HepG2 (cell line): ENCODE data around the gene TUBG1. TPM values are rescaled to one million over a fixed set of nuclear protein-coding genes. Genes with fewer than 3 reads are reported as not detected.

ENCODE experiments used
- ARHGAP35 ChIP-seq: sonication (generic); formaldehyde crosslinking; IDR thresholded peaks from 2 replicates; pipeline ENCODE4 v1.9.0; 2022; ENCODE audit warnings: mild to moderate bottlenecking, inconsistent platforms, moderate library complexity, missing genetic modification reagents, borderline replicate concordance
- CBX1 ChIP-seq: IDR thresholded peaks from one replicate; pipeline ENCODE4 v1.6.1; 2016; ENCODE audit warnings: antibody characterized with exemption, low read depth
- FOXA1 ChIP-seq, 2 experiments: fragments of 450-650 bp in 1 of 2; sonication (generic) in 1 of 2; formaldehyde crosslinking in 1 of 2; IDR thresholded peaks; 2 replicates each; pipeline versions ENCODE4 v1.4.0 to v1.6.1; 2016 to 2020; ENCODE audit warnings: missing genetic modification reagents in 1 of 2
- GMEB1 ChIP-seq: sonication (generic); formaldehyde crosslinking; IDR thresholded peaks from 2 replicates; pipeline ENCODE4 v1.5.1; 2020; ENCODE audit warnings: missing genetic modification reagents, mild to moderate bottlenecking, borderline replicate concordance
- HNRNPUL1 ChIP-seq: fragments of 200-400 bp; formaldehyde crosslinking; IDR thresholded peaks from 2 replicates; pipeline ENCODE4 v1.6.1; 2017; ENCODE audit warnings: low read depth, mild to moderate bottlenecking, low read length, moderate library complexity
- IRX3 ChIP-seq: sonication (generic); formaldehyde crosslinking; IDR thresholded peaks from 2 replicates; pipeline ENCODE4 v1.8.1; 2023; ENCODE audit warnings: mild to moderate bottlenecking, low read depth, missing genetic modification reagents, borderline replicate concordance
- JUNB ChIP-seq: sonication (generic); formaldehyde crosslinking; IDR thresholded peaks from 2 replicates; pipeline ENCODE4 v1.8.0; 2022; ENCODE audit warnings: missing genetic modification reagents, mild to moderate bottlenecking, borderline replicate concordance
- MLXIP ChIP-seq: sonication (generic); formaldehyde crosslinking; IDR thresholded peaks from 2 replicates; pipeline ENCODE4 v1.9.0; 2021; ENCODE audit warnings: missing genetic modification reagents, borderline replicate concordance
- POLR2AphosphoS2 ChIP-seq: IDR thresholded peaks from 2 replicates; pipeline ENCODE4 v1.6.1; 2011; ENCODE audit warnings: low read depth, low read length, improper control_type of control experiment
- REXO4 ChIP-seq: sonication (generic); formaldehyde crosslinking; IDR thresholded peaks from 2 replicates; pipeline ENCODE4 v1.8.0; 2022; ENCODE audit warnings: missing genetic modification reagents, mild to moderate bottlenecking, borderline replicate concordance
- RXRA ChIP-seq: sonication (generic); formaldehyde crosslinking; IDR thresholded peaks from 2 replicates; pipeline ENCODE4 v1.5.1; 2020; ENCODE audit warnings: missing genetic modification reagents
- SAP130 ChIP-seq: IDR thresholded peaks from 2 replicates; pipeline ENCODE4 v1.6.1; 2016; ENCODE audit warnings: low read depth
- ZBED4 ChIP-seq: sonication (generic); formaldehyde crosslinking; IDR thresholded peaks from 2 replicates; pipeline ENCODE4 v1.4.0; 2020; ENCODE audit warnings: missing genetic modification reagents, borderline replicate concordance
- ZNF207 ChIP-seq: fragments of 450-650 bp; IDR thresholded peaks from 2 replicates; pipeline ENCODE4 v1.6.1; 2016; ENCODE audit warnings: antibody characterized with exemption, borderline replicate concordance
- ZNF552 ChIP-seq: sonication (generic); formaldehyde crosslinking; IDR thresholded peaks from 2 replicates; pipeline ENCODE4 v1.9.0; 2022; ENCODE audit warnings: missing genetic modification reagents, mild to moderate bottlenecking, borderline replicate concordance
- ZNF580 ChIP-seq: IDR thresholded peaks from 2 replicates; pipeline ENCODE4 v1.6.1; 2016; ENCODE audit warnings: low read depth, borderline replicate concordance
- ZSCAN22 ChIP-seq: sonication (generic); formaldehyde crosslinking; IDR thresholded peaks from 2 replicates; pipeline ENCODE4 v1.4.0; 2020; ENCODE audit warnings: mild to moderate bottlenecking, missing genetic modification reagents
- polyA plus RNA-seq, 8 experiments: library from polyadenylated mRNA; depleted of rRNA in 3 of 8; stranded (reverse) in 7 of 8; unstranded in 1 of 8; fragments of >200 nt; fragmentation: Illumina TruSeq in 4 of 8; extraction: Trizol in 4 of 8; gene quantifications; 2 replicates each; pipeline versions ENCODE4 v1.2.1 to v1.2.3, GENCODE V29; 2011 to 2016; ENCODE audit warnings: low read depth in 4 of 8, missing spikeins in 1 of 8, mixed read lengths in 1 of 8; ENCODE audit not compliant: insufficient read depth in 1 of 8
- total RNA-seq, 5 experiments: library from RNA; depleted of rRNA; stranded (reverse); fragments of >200 nt; fragmentation: Illumina TruSeq; extraction: Trizol; gene quantifications; 2 replicates each; pipeline ENCODE4 v1.2.3, GENCODE V29; 2016; ENCODE audit warnings: low read depth in 1 of 5

Gene TUBG1
- total and polyA plus RNA-seq, 2 of the 13 experiments (the other 11 are each of a cell fraction or from before 2014, with no cell fraction given) = 74.1 to 137 TPM

GRCh38 chr17:42659079-42659931, 49.8 kb downstream of the TUBG1 start, which contains the start of gene TUBG2 (continued):
- peak; percentile 54 for TF ChIP-seq RXRA
- no peak for TF ChIP-seq POLR2AphosphoS2
- TF ChIP-seq ARHGAP35 = peak; percentile 77; the same call in 1 of the 2 replicates
- TF ChIP-seq IRX3 (CRISPR knock-in tag) = no peak
- TF ChIP-seq ZSCAN22 (CRISPR knock-in tag) = no peak
- 0 out of 2 replicates have a peak, but pooled peaks have one; percentile 77 for TF ChIP-seq ZBED4 (CRISPR knock-in tag)
- TF ChIP-seq ZNF580 (CRISPR knock-in tag) = peak; percentile 62; the same call in 1 of the 2 replicates
- TF ChIP-seq MLXIP = no peak
- TF ChIP-seq FOXA1 (IDR thresholded peaks at IDR 0.05) = no peak
- no peak for TF ChIP-seq FOXA1 (CRISPR knock-in tag; IDR thresholded peaks at IDR 0.05)
- no peak; the same call in 1 of the 2 replicates for TF ChIP-seq ZNF552 (CRISPR knock-in tag)
- TF ChIP-seq REXO4 (CRISPR knock-in tag) = no peak
- peak; percentile 75 for TF ChIP-seq SAP130 (CRISPR knock-in tag)
- no peak; the same call in 1 of the 2 replicates for TF ChIP-seq GMEB1
- no peak for TF ChIP-seq ZNF207
- peak; percentile 44; the same call in 1 of the 2 replicates for TF ChIP-seq HNRNPUL1
- TF ChIP-seq CBX1 = no peak
- no peak for TF ChIP-seq JUNB (CRISPR knock-in tag)
